Fibroblast of gingiva (primary cell): ENCODE measurements around the gene MBP.

Experiments
- DNase-seq: peaks from one replicate; pipeline ENCODE4 v3.0.0-alpha.2; 2011; ENCODE audit warnings: low read depth

Gene MBP

GRCh38 chr18:77132369-77133050, at the start of gene MBP:
Gene MBP, minus strand, starts transcription at chr18:77132783. Its CDS starts 27,522 bp downstream, at chr18:77105261.
- DNase-seq: no peak

- DNase-seq: no peak
These were observed 49.5 kb upstream of the MBP start for GRCh38 chr18:77181950-77182707.

GRCh38 chr18:77178559-77178958, 46.0 kb upstream of the MBP start:
- DNase-seq: no peak

GRCh38 chr18:77177009-77177408, 44.4 kb upstream of the MBP start:
- no peak for DNase-seq

GRCh38 chr18:77173275-77174030, 40.9 kb upstream of the MBP start:
- DNase-seq: no peak

- DNase-seq: no peak
These were observed 38.4 kb upstream of the MBP start for GRCh38 chr18:77170890-77171410.

GRCh38 chr18:77168811-77169311, 36.3 kb upstream of the MBP start:
- no peak for DNase-seq

GRCh38 chr18:77167251-77167650, 34.7 kb upstream of the MBP start:
- peak; percentile 75 for DNase-seq

GRCh38 chr18:77166523-77166922, 33.9 kb upstream of the MBP start:
- no peak for DNase-seq

- peak; percentile 20 for DNase-seq
These were observed 33.1 kb upstream of the MBP start for GRCh38 chr18:77165503-77166188.

- DNase-seq: no peak
These were observed 32.3 kb upstream of the MBP start for GRCh38 chr18:77164763-77165485.

GRCh38 chr18:77164026-77164425, 31.4 kb upstream of the MBP start:
- no peak for DNase-seq

- no peak for DNase-seq
These were observed 30.0 kb upstream of the MBP start for GRCh38 chr18:77162580-77162979.

GRCh38 chr18:77161961-77162360, 29.4 kb upstream of the MBP start:
- no peak for DNase-seq

- no peak for DNase-seq
These were observed 28.8 kb upstream of the MBP start for GRCh38 chr18:77161383-77161782.

- DNase-seq: no peak
These were observed 27.9 kb upstream of the MBP start for GRCh38 chr18:77160515-77160914.

- no peak for DNase-seq
These were observed 24.7 kb upstream of the MBP start for GRCh38 chr18:77157312-77157711.

GRCh38 chr18:77155031-77155430, 22.4 kb upstream of the MBP start:
- DNase-seq: no peak

GRCh38 chr18:77153404-77153803, 20.8 kb upstream of the MBP start:
- no peak for DNase-seq

GRCh38 chr18:77151772-77152520, 19.4 kb upstream of the MBP start:
- no peak for DNase-seq
